Spleen (tissue), 11 donors: ENCODE data around the gene DNM1L. TPM values are rescaled to one million over a fixed set of nuclear protein-coding genes. Genes with fewer than 3 reads are reported as not detected.

ENCODE experiments used
- DNase-seq: peaks from one replicate; pipeline ENCODE4 v3.0.0-alpha.2; 2020
- H3K27ac ChIP-seq, 8 donors: fragments of 200-600 bp; sonication (generic) in 7 of 8; 1 replicate in 4 of 8; 2 replicates in 4 of 8; pipeline versions ENCODE4 v1.5.0 to v1.8.0; 2016 to 2021; ENCODE audit warnings: inconsistent platforms in 4 of 8, mild to moderate bottlenecking in 4 of 8, moderate library complexity in 1 of 8
- H3K27me3 ChIP-seq, 7 donors: fragments of 200-600 bp; sonication (generic) in 6 of 7; replicated peaks in 1 of 7; 1 replicate in 4 of 7; 2 replicates in 3 of 7; pipeline versions ENCODE4 v1.5.0 to v1.8.0; 2016 to 2021; ENCODE audit warnings: inconsistent platforms in 3 of 7, mild to moderate bottlenecking in 1 of 7
- H3K36me3 ChIP-seq, 6 donors: fragments of 200-600 bp; sonication (generic) in 5 of 6; 1 replicate in 4 of 6; 2 replicates in 2 of 6; pipeline versions ENCODE4 v1.5.0 to v1.8.0; 2016 to 2021; ENCODE audit warnings: inconsistent platforms in 2 of 6
- H3K4me1 ChIP-seq, 6 donors: fragments of 200-600 bp; sonication (generic) in 5 of 6; 1 replicate in 3 of 6; 2 replicates in 3 of 6; pipeline versions ENCODE4 v1.5.0 to v1.8.0; 2016 to 2021; ENCODE audit warnings: inconsistent platforms in 3 of 6
- H3K4me3 ChIP-seq, 8 donors: fragments of 200-600 bp; sonication (generic) in 7 of 8; 1 replicate in 4 of 8; 2 replicates in 4 of 8; pipeline versions ENCODE4 v1.5.0 to v1.8.0; 2016 to 2021; ENCODE audit warnings: inconsistent platforms in 4 of 8, mild to moderate bottlenecking in 4 of 8, moderate library complexity in 2 of 8
- H3K9me3 ChIP-seq, 8 donors: fragments of 200-600 bp; sonication (generic) in 7 of 8; 1 replicate in 4 of 8; 2 replicates in 4 of 8; pipeline versions ENCODE4 v1.5.0 to v1.8.0; 2016 to 2021; ENCODE audit warnings: inconsistent platforms in 4 of 8
- POLR2A ChIP-seq, 3 donors: fragments of 450-650 bp; IDR thresholded peaks; one replicate each; pipeline ENCODE4 v1.5.1; 2017; ENCODE audit warnings: antibody characterized with exemption in 3 of 3, mild to moderate bottlenecking in 1 of 3
- POLR2AphosphoS5 ChIP-seq, 3 donors: sonication (generic); formaldehyde crosslinking; IDR thresholded peaks; one replicate each; pipeline ENCODE4 v1.5.1; 2017; ENCODE audit warnings: antibody characterized with exemption in 3 of 3
- WGBS, 5 donors: extraction: QIAGEN DNeasy Blood & Tissue Kit in 3 of 5; methylation state at CpG; one replicate each; pipeline versions ENCODE4 v1.1.5 to v1.1.7; 2013 to 2018; 5-methylcytosine and 5-hydroxymethylcytosine counted together
- intact Hi-C: fragments of 100-400 bp; cut with DNase I; formaldehyde crosslinking; loops from one replicate; pipeline ENCODE4 v1.15.0; 2023; ENCODE audit warnings: low total_unique reads
- polyA plus RNA-seq, 3 donors: library from polyadenylated mRNA; stranded (reverse); fragments of 200-250 nt; gene quantifications; one replicate each; pipeline ENCODE4 v1.2.1, GENCODE V29; 2013
- small RNA-seq, 4 donors: library from RNA; depleted of rRNA; stranded (forward); fragments of <200 nt; gene quantifications; one replicate each; pipeline ENCODE3, GENCODE V24; 2016
- total RNA-seq, 7 donors: library from RNA; depleted of rRNA in 3 of 7; stranded (reverse); fragments of >200 nt in 3 of 7; fragmentation: NEBNext Ultra II Directional in 4 of 7; extraction: Animal tissue kit (Norgen Biotek cat#: 25700) in 4 of 7; gene quantifications; one replicate each; pipeline versions ENCODE4 v1.1.0 to v1.2.1, GENCODE V29; 2016 to 2021
- TF ChIP-seq, protein P1 (sequence below), 11 experiments: fragments of 200-600 bp in 7 of 11; fragments of 450-650 bp in 4 of 11; sonication (generic) in 4 of 11; IDR thresholded peaks in 8 of 11; conservative IDR thresholded peaks in 3 of 11; 1 replicate in 7 of 11; 2 replicates in 4 of 11; pipeline versions ENCODE4 v1.4.0 to v1.8.0; 2016 to 2021; ENCODE audit warnings: antibody characterized with exemption in 11 of 11, inconsistent platforms in 4 of 11, mild to moderate bottlenecking in 1 of 11
- donor health status: healthy with polysubstance abuse.
- donor health status: DM: no; HTN: no; CAD: no; lungs with moderate emphysema.
- donor health status: DM: no; HTN: no; CAD: no.
- donor health status: Bipolar disorder and iron deficiency.
- donor health status: healthy.
- donor health status: DM: no; HTN: no; CAD: no.
- donor health status: DM: yes; HTN: yes; CAD: no.

DNM1L gene
- total and polyA plus RNA-seq, 10 donors: 19.2 to 73.7 (median 47.8) TPM

- Histone ChIP-seq H3K4me3 (no peak overlapping the region), H3K36me3 (peaks cover 0 to 13% (median 0%) of the 10 kb centered on the region in 6 donors), H3K4me1 (no peaks in the 10 kb centered on the region), H3K27me3 (no peaks in the 10 kb centered on the region), H3K27ac (no peak overlapping the region), H3K9me3 (no peaks in the 10 kb centered on the region)
- no peak for DNase-seq
- TF ChIP-seq POLR2A (IDR thresholded peaks at IDR 0.05) (no peak), POLR2AphosphoS5 (IDR thresholded peaks at IDR 0.05) (no peak)
- TF ChIP-seq, protein P1, sequence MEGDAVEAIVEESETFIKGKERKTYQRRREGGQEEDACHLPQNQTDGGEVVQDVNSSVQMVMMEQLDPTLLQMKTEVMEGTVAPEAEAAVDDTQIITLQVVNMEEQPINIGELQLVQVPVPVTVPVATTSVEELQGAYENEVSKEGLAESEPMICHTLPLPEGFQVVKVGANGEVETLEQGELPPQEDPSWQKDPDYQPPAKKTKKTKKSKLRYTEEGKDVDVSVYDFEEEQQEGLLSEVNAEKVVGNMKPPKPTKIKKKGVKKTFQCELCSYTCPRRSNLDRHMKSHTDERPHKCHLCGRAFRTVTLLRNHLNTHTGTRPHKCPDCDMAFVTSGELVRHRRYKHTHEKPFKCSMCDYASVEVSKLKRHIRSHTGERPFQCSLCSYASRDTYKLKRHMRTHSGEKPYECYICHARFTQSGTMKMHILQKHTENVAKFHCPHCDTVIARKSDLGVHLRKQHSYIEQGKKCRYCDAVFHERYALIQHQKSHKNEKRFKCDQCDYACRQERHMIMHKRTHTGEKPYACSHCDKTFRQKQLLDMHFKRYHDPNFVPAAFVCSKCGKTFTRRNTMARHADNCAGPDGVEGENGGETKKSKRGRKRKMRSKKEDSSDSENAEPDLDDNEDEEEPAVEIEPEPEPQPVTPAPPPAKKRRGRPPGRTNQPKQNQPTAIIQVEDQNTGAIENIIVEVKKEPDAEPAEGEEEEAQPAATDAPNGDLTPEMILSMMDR (IDR thresholded peaks at IDR 0.05 in 8 of 11, conservative IDR thresholded peaks at IDR 0.05 in 3 of 11): no peak
- intact Hi-C loops: no loop called here
These were observed 110.3 kb downstream of the DNM1L start for GRCh38 chr12:32789446-32789845.

- no peaks in the 10 kb centered on the region for H3K9me3 ChIP-seq
- H3K27me3 ChIP-seq: no peaks in the 10 kb centered on the region
- TF ChIP-seq POLR2AphosphoS5 (IDR thresholded peaks at IDR 0.05) (no peak), POLR2A (IDR thresholded peaks at IDR 0.05) (no peak)
- TF ChIP-seq, protein P1 (IDR thresholded peaks at IDR 0.05 in 8 of 11, conservative IDR thresholded peaks at IDR 0.05 in 3 of 11): no peak
- no peak for DNase-seq
- H3K36me3 ChIP-seq: peaks cover 0 to 13% (median 0%) of the 10 kb centered on the region in 6 donors
- no peak overlapping the region for H3K4me3 ChIP-seq
- intact Hi-C loops: no loop called here
- H3K4me1 ChIP-seq: no peaks in the 10 kb centered on the region
- no peak overlapping the region for H3K27ac ChIP-seq
- 49 to 79% (median 62%) methylated on average over 2 of the region's 2 CpGs for WGBS, 5 donors
These were observed 110.8 kb downstream of the DNM1L start for GRCh38 chr12:32789916-32790315.

DNA sequence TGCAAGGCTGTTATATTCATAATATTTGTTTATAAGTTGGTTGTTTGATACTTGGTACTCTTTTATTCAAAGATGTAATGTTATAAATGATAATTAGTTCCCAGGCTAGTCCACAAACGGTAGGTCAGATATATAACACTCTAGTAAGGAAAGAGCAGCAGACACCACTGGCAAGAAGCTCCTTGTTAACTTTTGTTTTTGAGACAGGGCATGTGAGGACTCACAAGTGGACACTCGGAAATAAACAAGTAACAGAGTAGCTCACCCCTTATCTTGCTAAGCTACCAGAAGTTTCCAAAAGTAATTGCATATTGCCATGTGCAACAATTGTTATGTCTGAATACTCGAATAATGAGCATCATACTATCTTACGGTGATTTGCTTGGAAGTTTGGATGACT, 115.2 kb downstream of the DNM1L start:
- H3K9me3 ChIP-seq: no peaks in the 10 kb centered on the region
- no peaks in the 10 kb centered on the region for H3K4me1 ChIP-seq
- H3K27me3 ChIP-seq: no peaks in the 10 kb centered on the region
- no peak for DNase-seq
- H3K4me3 ChIP-seq: no peak overlapping the region
- peaks cover 0 to 19% (median 0%) of the 10 kb centered on the region in 6 donors for H3K36me3 ChIP-seq
- no peak overlapping the region for H3K27ac ChIP-seq
- WGBS, 5 donors: 72 to 88% (median 79%) methylated on average over 4 of the region's 4 CpGs
- TF ChIP-seq POLR2A (IDR thresholded peaks at IDR 0.05) (no peak), POLR2AphosphoS5 (IDR thresholded peaks at IDR 0.05) (no peak)
- TF ChIP-seq, protein P1 (IDR thresholded peaks at IDR 0.05 in 8 of 11, conservative IDR thresholded peaks at IDR 0.05 in 3 of 11): no peak
- intact Hi-C loops: no loop called here

Small RNA genes within 50 kb of the gene (small RNA-seq; reads per million reads assigned to genes)
- 0 reads per million in 4 donors for gene RF00019

Other genes starting within 250 kb of the DNM1L start
- 10 to 100 TPM; 13.2 to 23.5 (median 15.4) TPM for gene YARS2, start 76.6 kb downstream of the DNM1L start, total RNA-seq
- gene YARS2, start 76.6 kb downstream of the DNM1L start, polyA plus RNA-seq: 10 to 100 TPM; 13.7 to 22.0 (median 14.7) TPM
- 10 to 100 TPM in 1 of 7 donors, 1 to 10 TPM in 6; 2.6 to 10.8 (median 3.5) TPM for gene PKP2, start 217.5 kb downstream of the DNM1L start, total RNA-seq
- gene PKP2, start 217.5 kb downstream of the DNM1L start, polyA plus RNA-seq: 1 to 10 TPM; 1.5 to 3.5 (median 1.8) TPM